A549 treated with dexamethasone at 1 μM for 4 hours (cell line): ENCODE measurements around the gene WNT3. TPM values are rescaled to one million over a fixed set of nuclear protein-coding genes. Genes with fewer than 3 reads are reported as not detected.

Experiments
- total RNA-seq: library from RNA; stranded (reverse); fragments of 200-300 nt; extraction: Qiagen RNA extraction; gene quantifications from 5 replicates; pipeline ENCODE4 v1.2.3, GENCODE V29; 2022

WNT3 gene, protein sequence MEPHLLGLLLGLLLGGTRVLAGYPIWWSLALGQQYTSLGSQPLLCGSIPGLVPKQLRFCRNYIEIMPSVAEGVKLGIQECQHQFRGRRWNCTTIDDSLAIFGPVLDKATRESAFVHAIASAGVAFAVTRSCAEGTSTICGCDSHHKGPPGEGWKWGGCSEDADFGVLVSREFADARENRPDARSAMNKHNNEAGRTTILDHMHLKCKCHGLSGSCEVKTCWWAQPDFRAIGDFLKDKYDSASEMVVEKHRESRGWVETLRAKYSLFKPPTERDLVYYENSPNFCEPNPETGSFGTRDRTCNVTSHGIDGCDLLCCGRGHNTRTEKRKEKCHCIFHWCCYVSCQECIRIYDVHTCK
- 3.6 to 4.7 TPM (median 4.2 TPM) in 5 replicates for total RNA-seq

DNA sequence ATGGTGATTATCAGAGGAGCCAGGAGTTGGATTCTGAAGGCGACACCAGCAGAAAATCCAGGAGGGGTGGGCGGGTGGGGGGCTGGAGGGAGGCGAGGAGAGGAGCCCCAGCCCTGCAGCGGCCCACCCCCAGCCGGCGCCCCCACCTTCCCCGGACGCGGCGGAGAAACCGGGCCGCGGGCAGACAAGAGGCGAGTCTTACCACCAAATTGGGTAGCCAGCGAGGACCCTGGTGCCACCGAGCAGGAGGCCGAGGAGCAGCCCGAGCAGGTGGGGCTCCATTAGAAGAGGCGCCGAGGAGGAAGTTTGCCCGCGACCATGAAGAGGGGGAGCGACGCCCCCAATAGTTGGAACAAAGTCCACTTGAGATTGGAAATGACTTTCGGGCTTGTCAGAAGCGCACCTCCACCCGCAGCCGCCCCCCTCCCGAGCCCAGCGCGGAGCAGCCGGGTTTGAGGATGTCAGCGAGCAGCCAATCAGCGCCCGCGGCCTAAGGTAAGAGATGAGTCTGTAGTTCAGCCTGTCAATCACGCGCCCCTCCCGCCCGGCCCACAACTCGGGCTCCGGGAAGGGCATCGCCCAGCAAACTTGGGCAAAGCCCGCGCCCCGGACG lies at the start of gene WNT3:
WNT3 (minus strand) TSS at position 377 of the 613 bp plus-strand sequence; CDS start at position 282, 95 bp downstream.

DNA sequence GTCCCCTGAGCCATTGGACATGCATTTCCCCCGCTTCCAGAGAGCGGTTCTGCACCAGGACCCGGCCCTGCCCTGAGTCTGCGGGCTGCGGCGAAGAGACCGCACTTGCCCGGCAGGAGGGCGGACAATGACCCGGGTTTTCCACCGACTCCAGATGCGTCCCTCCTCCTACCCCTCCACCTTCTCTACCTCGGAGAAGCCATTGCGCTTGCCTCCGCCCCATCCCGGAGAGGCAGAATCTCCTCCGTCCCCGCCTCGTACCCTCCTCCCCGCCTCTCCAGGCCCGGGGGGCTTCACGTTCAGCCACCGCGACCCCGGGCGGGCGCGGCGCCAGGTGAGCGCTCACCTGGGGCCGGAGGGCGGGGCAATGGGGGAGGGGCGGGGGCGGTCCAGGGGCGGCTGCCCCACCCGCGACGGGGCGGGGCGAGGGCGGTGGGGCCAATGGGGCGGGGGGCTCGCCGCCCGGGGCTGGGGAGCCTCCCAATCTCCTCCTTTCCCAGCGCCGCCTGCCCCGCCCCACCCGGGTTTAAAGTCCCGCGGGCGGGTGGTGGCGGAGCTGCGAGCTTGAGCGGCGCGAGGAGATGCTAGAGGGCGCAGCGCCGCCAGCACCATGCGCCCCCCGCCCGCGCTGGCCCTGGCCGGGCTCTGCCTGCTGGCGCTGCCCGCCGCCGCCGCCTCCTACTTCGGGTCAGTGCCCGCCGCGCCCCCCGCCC lies 32.7 kb upstream of the WNT3 start, which contains the start of gene WNT9B:
WNT9B (plus strand) TSS at position 555 of the 713 bp plus-strand sequence; CDS start at position 611, 56 bp downstream.

Other genes with a start within 250 kb of the WNT3 start
- 2.5 to 5.3 TPM (median 3.6 TPM) in 5 replicates for gene ARL17A, start 239.0 kb downstream of the WNT3 start, total RNA-seq
- 17.2 to 22.0 TPM (median 21.0 TPM) in 5 replicates for gene NSF, start 228.0 kb downstream of the WNT3 start, total RNA-seq
- 0.05 to 0.06 TPM in 2 of 5 replicates, not detected in the others for gene WNT9B, start 32.9 kb upstream of the WNT3 start, total RNA-seq
- 29.5 to 41.0 TPM (median 37.2 TPM) in 5 replicates for gene GOSR2, start 104.5 kb upstream of the WNT3 start, total RNA-seq
- 0.39 to 0.93 TPM (median 0.59 TPM) in 5 replicates for gene RPRML, start 160.6 kb upstream of the WNT3 start, total RNA-seq